ENCODE measurements around the gene CDKN2AIP.

- TF ChIP-seq POLR2A (IDR thresholded peaks at IDR 0.05) (no peak), CTCF (IDR thresholded peaks at IDR 0.05) (no peak), POLR2AphosphoS5 (IDR thresholded peaks at IDR 0.05) (no peak), EP300 (IDR thresholded peaks at IDR 0.05) (no peak)
Observed at GRCh38 chr4:183478123-183478522, 33.7 kb downstream of the CDKN2AIP start.

All from stomach (tissue), 4 donors.